ENCODE data around the gene RNF187.

Gene RNF187

GRCh38 chr1:228544021-228544850 is 57.1 kb downstream of the RNF187 start:
- no peak for DNase-seq (ENCODE audit: low read depth)

GRCh38 chr1:228544921-228545591 is 57.9 kb downstream of the RNF187 start:
- no peak for DNase-seq (ENCODE audit: low read depth)

Data from fibroblast of gingiva (primary cell).